Ascending aorta (tissue), 2 donors: ENCODE data around the gene PARVA. TPM values are rescaled to one million over a fixed set of nuclear protein-coding genes. Genes with fewer than 3 reads are reported as not detected.
A peak's percentile ranks its signal among the peaks of the same experiment; 100 is the strongest.

ENCODE experiments used
- DNase-seq, 2 donors: peaks; one replicate each; pipeline ENCODE4 v3.0.0-alpha.2; 2019; ENCODE audit warnings: low spot score in 2 of 2
- H3K27ac ChIP-seq, 2 donors: fragments of 200-600 bp; sonication (generic); one replicate each; pipeline ENCODE4 v1.5.1; 2016 to 2017; ENCODE audit warnings: mild to moderate bottlenecking in 1 of 2
- H3K27me3 ChIP-seq: fragments of 200-600 bp; sonication (generic); one replicate; pipeline ENCODE4 v1.5.1; 2017
- H3K36me3 ChIP-seq, 2 donors: fragments of 200-600 bp; sonication (generic); one replicate each; pipeline ENCODE4 v1.5.1; 2016
- H3K4me1 ChIP-seq, 2 donors: fragments of 200-600 bp; sonication (generic); one replicate each; pipeline ENCODE4 v1.5.1; 2016 to 2017; ENCODE audit warnings: mild to moderate bottlenecking in 1 of 2
- H3K4me3 ChIP-seq, 2 donors: fragments of 200-600 bp; sonication (generic); one replicate each; pipeline ENCODE4 v1.5.1; 2016 to 2017; ENCODE audit warnings: mild to moderate bottlenecking in 1 of 2
- H3K9me3 ChIP-seq, 2 donors: fragments of 200-600 bp; sonication (generic); one replicate each; pipeline ENCODE4 v1.5.1; 2016
- CTCF ChIP-seq, 3 experiments: fragments of 200-600 bp in 2 of 3; fragments of 450-650 bp in 1 of 3; sonication (generic) in 2 of 3; IDR thresholded peaks; one replicate each; pipeline ENCODE4 v1.5.1; 2016 to 2019; ENCODE audit warnings: antibody characterized with exemption in 3 of 3, mild to moderate bottlenecking in 1 of 3, moderate library complexity in 1 of 3
- intact Hi-C: fragments of 100-400 bp; cut with DNase I; formaldehyde crosslinking; loops from one replicate; pipeline ENCODE4 v1.15.1; 2023
- total RNA-seq: library from RNA; depleted of rRNA; stranded (reverse); fragments of >200 nt; gene quantifications from one replicate; pipeline ENCODE4 v1.1.0, GENCODE V29; 2016

The PARVA gene
- total RNA-seq, 1 donor from 2014 or later = 51.6 TPM

- no peak overlapping the region for H3K27ac ChIP-seq
- DNase-seq = no peak
- H3K4me3 ChIP-seq = no peak overlapping the region
- H3K9me3 ChIP-seq = no peaks in the 10 kb centered on the region
- no peak for TF ChIP-seq CTCF (IDR thresholded peaks at IDR 0.05)
- intact Hi-C loops = no loop called here
- H3K27me3 ChIP-seq = no peaks in the 10 kb centered on the region
- peaks cover 2 to 23% of the 10 kb centered on the region in 2 donors for H3K4me1 ChIP-seq
- peaks cover 3 to 9% of the 10 kb centered on the region in 2 donors for H3K36me3 ChIP-seq
Observed at GRCh38 chr11:12394601-12395000, 17.2 kb downstream of the PARVA start.

- no peak for DNase-seq
- H3K36me3 ChIP-seq = peaks cover 3 to 9% of the 10 kb centered on the region in 2 donors
- no peak overlapping the region for H3K4me3 ChIP-seq
- H3K27me3 ChIP-seq = no peaks in the 10 kb centered on the region
- intact Hi-C loops = no loop called here
- H3K27ac ChIP-seq = no peak overlapping the region
- H3K4me1 ChIP-seq = peaks cover 2 to 15% of the 10 kb centered on the region in 2 donors
- H3K9me3 ChIP-seq = no peaks in the 10 kb centered on the region
- TF ChIP-seq CTCF (IDR thresholded peaks at IDR 0.05) = no peak
Observed at GRCh38 chr11:12395333-12395732, 18.0 kb downstream of the PARVA start.

- TF ChIP-seq CTCF (IDR thresholded peaks at IDR 0.05) = no peak
- no peak for DNase-seq
- H3K36me3 ChIP-seq = peaks cover 3 to 9% of the 10 kb centered on the region in 2 donors
- peaks cover 5 to 24% of the 10 kb centered on the region in 2 donors for H3K4me1 ChIP-seq
- H3K4me3 ChIP-seq = no peak overlapping the region
- H3K27me3 ChIP-seq = no peaks in the 10 kb centered on the region
- H3K27ac ChIP-seq = peak overlapping the region; percentile 77 to 85
- no peaks in the 10 kb centered on the region for H3K9me3 ChIP-seq
- intact Hi-C loops = no loop called here
Observed at GRCh38 chr11:12397931-12398334, 20.6 kb downstream of the PARVA start.

GRCh38 chr11:12399355-12399754 is 22.0 kb downstream of the PARVA start:
- H3K4me1 ChIP-seq = peaks cover 15 to 38% of the 10 kb centered on the region in 2 donors
- peak overlapping the region; percentile 77 to 85 for H3K27ac ChIP-seq
- H3K36me3 ChIP-seq = peaks cover 0 to 3% of the 10 kb centered on the region in 2 donors
- no peaks in the 10 kb centered on the region for H3K9me3 ChIP-seq
- H3K27me3 ChIP-seq = no peaks in the 10 kb centered on the region
- H3K4me3 ChIP-seq = no peak overlapping the region
- TF ChIP-seq CTCF (IDR thresholded peaks at IDR 0.05) = no peak
- DNase-seq = no peak
- intact Hi-C loops = no loop called here

- DNase-seq = no peak
- H3K27ac ChIP-seq = peak overlapping the region; percentile 18 to 51
Observed at GRCh38 chr11:12402025-12402424, 24.7 kb downstream of the PARVA start.

More at GRCh38 chr11:12402025-12402424, 24.7 kb downstream of the PARVA start:
- intact Hi-C loops = no loop called here
- Histone ChIP-seq H3K4me1 (peaks cover 20 to 46% of the 10 kb centered on the region in 2 donors), H3K36me3 (no peaks in the 10 kb centered on the region), H3K4me3 (no peak overlapping the region), H3K9me3 (no peaks in the 10 kb centered on the region), H3K27me3 (no peaks in the 10 kb centered on the region)
- TF ChIP-seq CTCF (IDR thresholded peaks at IDR 0.05) = no peak
